Gastrocnemius medialis (tissue), 4 donors: ENCODE data around the gene RP2. TPM values are rescaled to one million over a fixed set of nuclear protein-coding genes. Genes with fewer than 3 reads are reported as not detected.

Experiments used
- ATAC-seq, 2 donors: fragments of 150-250 bp; one replicate each; pipeline ENCODE4 v1.9.1; 2016
- DNase-seq, 2 donors: peaks; one replicate each; pipeline ENCODE4 v3.0.0-alpha.2; 2019
- H3K27ac ChIP-seq, 4 donors: fragments of 200-600 bp; sonication (generic); 1 replicate in 1 of 4; 2 replicates in 3 of 4; pipeline ENCODE4 v1.5.1; 2016 to 2018; ENCODE audit warnings: mild to moderate bottlenecking in 2 of 4, moderate library complexity in 1 of 4
- H3K27me3 ChIP-seq, 3 donors: fragments of 200-600 bp; sonication (generic) in 2 of 3; 1 replicate in 1 of 3; 2 replicates in 2 of 3; pipeline versions ENCODE4 v1.5.1 to v1.6.0; 2016 to 2019; ENCODE audit warnings: mild to moderate bottlenecking in 1 of 3, moderate library complexity in 1 of 3
- H3K36me3 ChIP-seq, 2 donors: fragments of 200-600 bp; sonication (generic) in 1 of 2; one replicate each; pipeline ENCODE4 v1.5.1; 2017 to 2018
- H3K4me1 ChIP-seq, 2 donors: fragments of 200-600 bp; sonication (generic) in 1 of 2; one replicate each; pipeline ENCODE4 v1.5.1; 2016 to 2017; ENCODE audit warnings: mild to moderate bottlenecking in 2 of 2
- H3K4me3 ChIP-seq, 4 donors: fragments of 200-600 bp; sonication (generic) in 3 of 4; 1 replicate in 1 of 4; 2 replicates in 3 of 4; pipeline ENCODE4 v1.5.1; 2016 to 2019; ENCODE audit warnings: mild to moderate bottlenecking in 2 of 4
- H3K9me3 ChIP-seq, 3 donors: fragments of 200-600 bp; sonication (generic) in 2 of 3; 1 replicate in 1 of 3; 2 replicates in 2 of 3; pipeline ENCODE4 v1.5.1; 2016 to 2019
- CTCF ChIP-seq, 5 experiments: fragments of 450-650 bp in 3 of 5; fragments of 200-600 bp in 2 of 5; sonication (generic) in 2 of 5; IDR thresholded peaks in 4 of 5; conservative IDR thresholded peaks in 1 of 5; 1 replicate in 4 of 5; 2 replicates in 1 of 5; pipeline ENCODE4 v1.5.1; 2016 to 2019; ENCODE audit warnings: antibody characterized with exemption in 5 of 5, mild to moderate bottlenecking in 3 of 5, moderate library complexity in 3 of 5
- POLR2A ChIP-seq, 2 donors: fragments of 450-650 bp; IDR thresholded peaks; one replicate each; pipeline ENCODE4 v1.6.1; 2017; ENCODE audit warnings: antibody characterized with exemption in 2 of 2, mild to moderate bottlenecking in 2 of 2, moderate library complexity in 2 of 2
- in situ Hi-C, 4 donors: fragments of 200-750 bp; cut with MboI; loops; one replicate each; pipeline versions ENCODE4 v1.15.0 to v1.8.0; 2017; ENCODE audit warnings: low sequenced_read_pairs in 4 of 4
- intact Hi-C: fragments of 100-400 bp; cut with DNase I; formaldehyde crosslinking; loops from one replicate; pipeline ENCODE4 v1.15.1; 2023; ENCODE audit warnings: low total_unique reads
- total RNA-seq, 4 donors: library from RNA; depleted of rRNA; stranded (reverse); fragments of >200 nt; gene quantifications; one replicate each; pipeline versions ENCODE4 v1.1.0 to v1.2.3, GENCODE V29; 2016

The RP2 gene
- 1 to 10 TPM; 1.1 to 3.1 (median 2.7) TPM for total RNA-seq

GRCh38 chrX:46836701-46837557 is at the start of gene RP2:
TSS of gene RP2 (plus strand) at chrX:46837043. CDS start at chrX:46837101, 58 bp downstream.
- intact Hi-C loops, result loop anchor here (1.0 kb wide), 1 partner anchor 78 kb away; the partner anchor contains the start of gene SLC9A7
- TF ChIP-seq POLR2A (IDR thresholded peaks at IDR 0.05) (peak; percentile 64 to 82), CTCF (IDR thresholded peaks at IDR 0.05 in 4 of 5, conservative IDR thresholded peaks at IDR 0.05 in 1 of 5) (peak in 2 of 5 experiments; percentile 19 to 26)
- Histone ChIP-seq H3K27me3 (no peaks in the 10 kb centered on the region), H3K27ac (peak within 1 kb of the TSS; percentile 76 to 86 (median 82)), H3K36me3 (no peaks in the 10 kb centered on the region), H3K9me3 (no peaks in the 10 kb centered on the region), H3K4me1 (peaks cover 6 to 7% of the 10 kb centered on the region in 2 donors), H3K4me3 (peak within 1 kb of the TSS; percentile 72 to 86 (median 73))
- in situ Hi-C loops, result no loop called here
- peak; percentile 85 to 89 for DNase-seq
- peak; percentile 99 for ATAC-seq

DNA sequence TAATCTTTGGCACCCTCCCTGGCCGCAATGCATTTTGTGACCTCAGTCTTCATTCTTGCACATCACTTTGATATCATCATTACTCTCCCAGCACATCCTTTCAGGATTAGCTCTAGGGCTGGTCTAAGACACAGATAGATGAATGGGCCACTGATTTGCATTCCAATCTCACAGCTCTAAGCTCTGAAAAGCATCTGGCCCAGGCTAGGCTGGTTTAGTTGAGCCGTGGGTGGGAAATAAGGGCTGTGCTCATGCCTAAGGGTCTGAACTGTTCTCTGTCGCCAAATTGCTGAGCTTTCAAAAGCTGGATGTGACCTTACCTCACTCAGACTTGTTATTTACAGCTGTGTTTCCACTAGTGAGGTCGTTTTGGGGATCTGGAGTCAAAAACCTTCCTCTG is 47.9 kb upstream of the RP2 start:
- no peaks in the 10 kb centered on the region for H3K9me3 ChIP-seq
- H3K27me3 ChIP-seq, result no peaks in the 10 kb centered on the region
- H3K4me1 ChIP-seq, result no peaks in the 10 kb centered on the region
- no peaks in the 10 kb centered on the region for H3K36me3 ChIP-seq
- TF ChIP-seq POLR2A (IDR thresholded peaks at IDR 0.05), result no peak
- no peak for TF ChIP-seq CTCF (IDR thresholded peaks at IDR 0.05 in 4 of 5, conservative IDR thresholded peaks at IDR 0.05 in 1 of 5)
- ATAC-seq, result no peak
- DNase-seq, result no peak
- in situ Hi-C loops, result no loop called here
- intact Hi-C loops, result no loop called here
- no peak overlapping the region for H3K4me3 ChIP-seq
- no peak overlapping the region for H3K27ac ChIP-seq

GRCh38 chrX:46791927-46792809 is 44.7 kb upstream of the RP2 start:
- TF ChIP-seq POLR2A (IDR thresholded peaks at IDR 0.05) (no peak), CTCF (IDR thresholded peaks at IDR 0.05 in 4 of 5, conservative IDR thresholded peaks at IDR 0.05 in 1 of 5) (no peak)
- no peaks in the 10 kb centered on the region for H3K27me3 ChIP-seq
- no peaks in the 10 kb centered on the region for H3K9me3 ChIP-seq
- DNase-seq (no peak), ATAC-seq (no peak)
- intact Hi-C loops (no loop called here), in situ Hi-C loops (no loop called here)
- H3K4me1 ChIP-seq, result no peaks in the 10 kb centered on the region
- H3K4me3 ChIP-seq, result no peak overlapping the region
- H3K36me3 ChIP-seq, result no peaks in the 10 kb centered on the region
- H3K27ac ChIP-seq, result peak overlapping the region in 1 of 4 donors; percentile 34

DNA sequence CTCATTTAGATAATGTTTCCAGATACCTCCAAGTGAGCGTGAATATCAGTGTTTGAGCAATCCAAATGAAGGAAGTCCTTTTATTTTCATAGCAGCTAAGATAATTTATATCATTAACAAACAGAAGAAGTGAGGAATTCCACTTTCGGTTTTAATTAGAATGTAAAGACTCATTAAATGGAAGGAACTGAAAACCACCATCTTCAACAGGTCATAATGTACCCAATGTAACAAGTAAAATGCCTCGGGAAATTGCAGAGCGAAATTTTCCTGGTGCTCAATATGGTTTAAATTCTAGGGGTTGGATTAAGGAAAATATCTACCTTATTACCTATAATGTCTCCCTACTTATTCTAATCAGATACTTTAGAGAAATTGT is 44.0 kb upstream of the RP2 start:
- Histone ChIP-seq H3K4me3 (no peak overlapping the region), H3K4me1 (no peaks in the 10 kb centered on the region), H3K36me3 (no peaks in the 10 kb centered on the region), H3K27ac (no peak overlapping the region), H3K27me3 (no peaks in the 10 kb centered on the region), H3K9me3 (no peaks in the 10 kb centered on the region)
- in situ Hi-C loops, result no loop called here
- intact Hi-C loops, result no loop called here
- TF ChIP-seq CTCF (IDR thresholded peaks at IDR 0.05 in 4 of 5, conservative IDR thresholded peaks at IDR 0.05 in 1 of 5), result no peak
- no peak for TF ChIP-seq POLR2A (IDR thresholded peaks at IDR 0.05)
- DNase-seq (no peak), ATAC-seq (no peak)
